Stimulated activated naive CD8-positive, alpha-beta T cell treated with anti-CD3 and anti-CD28 coated beads, Interleukin-15, Interleukin-2, amounts not matched to agents 100 U/mL and 50 U/mL, for 24 hours (primary cell): ENCODE measurements around the gene ASPRV1.
A peak's percentile ranks its signal among the peaks of the same experiment; 100 is the strongest.
"Not testable (repeated sequence)": the region's sequence is repeated elsewhere in the genome, so short reads cannot be mapped to it uniquely, and the experiment has no call there.

Experiments
- ATAC-seq: fragments of 150-1000 bp; cut with Tn5 transposase; one replicate; pipeline ENCODE4 v1.10.0; 2021
- DNase-seq: peaks from one replicate; pipeline ENCODE4 v3.0.0; 2021

ASPRV1 gene

DNA sequence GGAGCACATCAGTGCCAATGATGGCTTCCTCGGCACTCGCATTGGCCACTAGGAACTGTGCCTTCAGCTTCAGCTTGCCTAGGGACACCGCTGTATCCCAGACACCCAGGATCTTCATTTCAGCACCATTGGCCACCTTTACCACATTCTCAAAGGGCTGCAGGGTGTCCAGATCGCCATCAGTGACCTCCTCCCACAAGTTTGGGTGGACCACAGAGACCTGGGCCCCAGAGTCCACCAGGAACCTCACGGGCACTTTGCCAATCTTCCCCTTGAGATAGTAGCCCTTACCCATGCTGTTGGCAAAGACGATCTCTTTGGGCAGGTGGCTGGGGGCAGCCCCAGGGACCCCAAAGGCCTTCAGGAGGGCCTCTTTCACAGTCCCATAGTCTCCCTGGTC, 610 bp downstream of the ASPRV1 start:
- ATAC-seq (no peak), DNase-seq (no peak)

DNA sequence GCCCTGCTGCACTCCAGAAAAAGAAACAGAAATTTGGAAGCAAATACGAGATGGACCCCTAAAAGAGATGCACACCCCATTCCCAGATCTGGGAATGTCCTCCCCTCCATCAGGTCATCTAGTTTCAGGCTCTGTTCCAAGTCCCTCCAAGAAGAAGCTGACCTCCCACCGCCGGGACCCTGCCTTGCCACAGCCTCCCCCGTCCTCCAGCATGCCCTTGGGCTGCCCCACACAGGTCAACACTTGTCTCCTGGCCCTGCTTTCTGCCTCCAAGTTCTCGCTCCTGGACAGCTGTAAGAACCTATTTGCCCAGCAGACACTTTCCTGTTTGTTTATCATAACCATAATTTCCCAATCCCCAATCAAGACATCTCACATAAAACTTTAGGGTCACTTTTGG, 2.0 kb downstream of the ASPRV1 start:
- DNase-seq (no peak), ATAC-seq (no peak)

DNA sequence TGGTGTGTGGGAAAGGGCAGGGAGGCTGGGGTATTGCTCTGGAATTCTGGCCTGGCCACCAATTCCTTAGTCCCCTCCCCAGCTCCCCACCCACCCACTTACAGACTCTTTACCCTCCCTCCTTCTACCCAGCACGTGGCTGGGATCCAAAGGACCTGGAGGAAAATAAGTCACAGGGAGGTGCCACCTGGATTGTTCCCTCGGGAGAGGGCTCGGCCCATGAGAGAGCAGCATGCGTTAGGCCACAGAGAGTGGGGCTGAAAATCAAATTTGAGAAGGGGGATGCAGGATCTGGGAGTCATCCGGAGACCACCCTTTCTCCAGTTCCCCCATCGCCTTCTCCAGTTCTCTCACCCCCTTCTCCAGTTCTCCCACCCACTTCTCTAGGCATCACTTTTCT, 3.0 kb downstream of the ASPRV1 start:
- no peak for DNase-seq
- no peak for ATAC-seq

DNA sequence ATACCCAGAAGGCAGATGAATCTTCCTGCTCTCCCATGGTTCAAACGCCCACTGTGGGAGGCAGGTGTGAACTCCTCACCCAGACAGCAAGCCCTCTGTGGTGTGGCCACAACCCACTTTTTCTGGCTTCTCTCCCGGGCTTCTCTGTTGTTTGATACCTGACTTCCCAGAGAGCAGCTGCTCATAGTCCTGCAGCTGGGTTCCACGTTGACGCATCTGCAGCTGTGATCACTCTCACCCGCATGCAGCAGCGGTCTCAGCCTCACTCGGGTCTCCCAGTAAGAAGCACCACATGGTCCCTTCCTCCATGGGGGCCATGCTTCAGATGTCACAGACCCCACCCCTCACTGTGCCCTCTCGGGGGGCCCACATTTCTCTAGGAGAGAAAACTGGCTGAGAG, 3.5 kb downstream of the ASPRV1 start:
- DNase-seq (no peak), ATAC-seq (no peak)

DNA sequence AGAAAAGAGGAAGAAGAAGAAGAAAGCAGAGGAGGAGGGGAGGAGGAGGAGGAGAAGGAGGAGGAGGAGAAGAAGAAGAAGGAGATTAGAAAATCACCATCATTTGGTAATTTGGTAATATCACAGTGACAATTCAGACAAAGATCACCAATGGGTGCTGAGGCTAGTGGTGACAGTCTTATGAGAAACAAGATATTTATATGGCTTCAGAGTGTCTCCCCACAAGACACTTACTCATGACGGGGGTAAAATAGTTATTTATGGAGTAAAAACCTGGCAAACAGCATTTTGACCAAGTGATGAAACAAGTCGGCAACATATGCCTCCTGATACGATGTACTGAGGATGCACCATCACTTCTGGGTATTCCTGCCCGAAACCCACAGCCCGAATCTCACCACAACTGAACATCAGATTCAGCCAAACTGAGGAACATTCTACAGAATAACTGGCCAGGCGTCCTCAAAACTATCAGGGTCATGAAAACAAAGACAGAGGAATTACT, 4.9 kb downstream of the ASPRV1 start:
- DNase-seq (no peak), ATAC-seq (no peak)

DNA sequence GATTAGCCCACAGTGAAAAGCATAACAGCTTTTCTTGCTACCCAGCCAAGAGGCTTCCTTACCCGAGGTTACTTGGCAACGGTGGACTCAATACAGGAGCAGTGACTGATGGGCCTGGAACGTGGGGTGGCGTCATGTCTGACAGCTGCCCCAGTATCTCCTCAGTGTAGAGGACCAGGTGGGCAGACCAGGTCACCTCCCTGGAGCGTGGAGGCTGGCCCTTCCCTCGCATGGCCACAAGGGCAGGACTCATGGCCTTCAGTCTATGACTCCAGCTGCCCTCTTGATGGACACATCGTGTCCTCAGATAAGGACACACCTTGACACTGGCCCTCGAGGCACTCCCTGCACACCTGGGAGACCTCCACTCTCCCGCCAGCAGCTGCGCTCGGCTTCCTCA, 6.4 kb downstream of the ASPRV1 start:
- DNase-seq (no peak), ATAC-seq (no peak)

DNA sequence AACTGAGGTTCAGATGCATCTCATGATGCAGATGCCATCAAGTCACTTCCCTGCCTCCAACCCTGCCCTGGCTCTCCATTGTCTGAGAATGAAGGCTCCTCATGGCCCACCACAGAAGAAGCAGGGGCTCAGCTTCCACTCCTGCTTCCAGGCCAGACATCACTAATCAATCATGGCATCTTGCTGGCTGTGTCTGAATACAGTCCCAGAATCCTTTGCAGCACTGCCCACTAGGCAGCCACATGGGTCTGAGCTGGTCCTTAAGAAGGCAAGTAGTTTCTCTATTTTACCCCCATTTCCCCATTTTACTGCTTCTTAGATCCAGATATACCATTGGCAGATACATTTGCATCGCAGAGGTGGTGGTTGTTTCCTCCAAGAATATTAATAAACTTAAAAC, 7.3 kb downstream of the ASPRV1 start:
- ATAC-seq (no peak), DNase-seq (no peak)

DNA sequence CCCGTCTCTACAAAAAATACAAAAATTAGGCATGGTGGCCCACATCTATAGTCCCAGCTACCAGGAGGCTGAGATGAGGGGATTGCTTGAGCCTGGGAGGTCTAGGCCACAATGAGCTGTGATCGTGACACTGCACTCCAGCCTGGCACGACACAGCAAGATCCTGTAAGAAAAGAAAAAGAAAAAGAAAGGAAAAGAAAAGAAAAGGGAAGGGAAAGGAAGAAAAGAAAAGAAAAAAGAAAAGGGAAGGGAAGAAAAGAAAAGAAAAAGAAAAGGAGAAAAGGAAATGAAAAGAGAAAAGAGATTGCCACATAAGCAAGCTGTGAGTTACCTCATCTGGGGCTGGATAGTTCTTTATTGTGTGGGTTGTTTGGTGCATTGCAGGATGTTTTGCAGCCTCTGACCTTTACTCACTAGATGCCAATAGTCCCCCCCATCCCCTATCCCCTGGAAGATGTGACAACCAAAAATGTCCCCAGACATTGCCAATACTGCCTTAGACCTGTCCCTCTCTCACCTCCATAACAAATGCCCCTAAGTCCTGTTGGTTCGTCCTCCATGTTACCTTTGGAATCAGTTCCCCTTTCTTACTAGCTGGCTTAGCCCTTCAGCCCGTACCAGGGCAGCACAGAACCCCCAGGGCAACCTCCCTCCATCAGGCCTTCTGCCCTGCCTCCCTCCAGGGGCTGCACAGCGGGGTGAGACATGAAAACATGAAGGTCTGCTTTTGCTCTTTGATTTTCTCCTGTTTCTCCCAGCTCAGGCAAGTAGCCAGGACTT, 8.9 kb downstream of the ASPRV1 start:
- DNase-seq (no peak), ATAC-seq (no peak)

DNA sequence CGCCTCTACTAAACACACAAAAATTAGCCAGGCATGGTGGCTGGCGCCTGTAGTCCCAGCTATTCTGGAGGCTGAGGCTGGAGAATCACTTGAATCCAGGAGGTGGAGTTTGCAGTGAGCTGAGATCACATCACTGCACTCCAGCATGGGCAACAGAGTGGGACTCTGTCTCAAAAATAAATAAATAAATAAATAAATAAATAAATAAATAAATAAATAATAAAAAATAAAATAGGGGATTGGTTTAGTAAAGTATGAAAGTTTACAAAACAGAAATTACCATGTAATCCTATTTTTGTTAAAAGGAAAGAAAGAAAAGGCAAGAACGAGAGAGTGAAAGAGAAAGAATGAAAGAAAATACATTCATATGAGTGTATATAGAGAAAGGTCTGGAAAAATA, 10.8 kb downstream of the ASPRV1 start:
- ATAC-seq, DNase-seq: not testable (repeated sequence)

DNA sequence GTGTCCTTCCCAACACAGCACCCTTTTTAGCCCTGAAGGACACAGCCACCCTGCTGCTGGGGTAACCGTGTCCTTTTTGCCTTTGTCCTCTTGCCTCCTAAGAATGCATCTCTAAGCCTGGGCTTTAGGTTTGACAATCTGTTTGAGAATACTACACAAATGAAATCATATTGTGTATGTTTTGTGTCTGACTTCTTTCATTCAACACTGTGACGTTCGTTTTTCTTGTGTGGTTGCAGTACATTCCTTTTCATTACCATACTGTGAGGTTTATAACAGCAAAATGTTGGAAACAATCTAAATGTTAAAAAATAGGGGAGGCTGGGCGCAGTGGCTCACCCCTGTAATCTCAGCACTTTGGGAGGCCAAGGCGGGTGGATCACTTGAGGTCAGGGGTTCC, 11.2 kb downstream of the ASPRV1 start:
- DNase-seq (no peak), ATAC-seq (no peak)

DNA sequence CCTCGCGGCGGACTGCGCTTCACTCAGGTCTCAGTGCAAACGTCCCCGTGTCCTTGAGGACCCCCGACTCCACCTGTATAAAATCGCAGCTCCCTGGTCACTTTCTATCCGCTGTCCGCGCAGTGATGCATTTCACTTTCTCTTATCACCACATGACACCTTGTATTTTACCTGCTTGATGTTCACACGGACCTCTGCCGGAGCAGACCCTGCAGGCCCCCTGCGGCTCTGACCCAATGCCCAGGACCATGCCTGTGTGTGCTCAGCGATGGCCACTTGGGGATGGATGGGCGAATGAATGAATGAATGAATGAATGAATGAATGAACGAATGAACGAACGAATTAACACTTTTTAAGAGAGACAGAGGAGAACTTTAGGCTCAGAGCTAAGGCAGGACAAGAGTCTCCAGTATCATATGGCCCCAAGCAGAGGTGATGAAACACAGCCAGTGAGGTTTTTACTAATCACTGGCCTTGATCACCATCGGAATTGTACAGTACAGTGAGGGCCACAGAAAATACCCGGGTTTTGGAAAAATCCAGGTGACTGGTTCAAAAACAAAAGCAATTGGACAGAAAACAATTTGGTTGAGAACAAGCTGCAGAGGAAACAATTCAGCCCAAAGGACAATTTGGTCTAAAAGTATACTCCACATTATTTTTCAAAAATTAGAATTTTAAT, 12.3 kb downstream of the ASPRV1 start:
- ATAC-seq (no peak), DNase-seq (no peak)

DNA sequence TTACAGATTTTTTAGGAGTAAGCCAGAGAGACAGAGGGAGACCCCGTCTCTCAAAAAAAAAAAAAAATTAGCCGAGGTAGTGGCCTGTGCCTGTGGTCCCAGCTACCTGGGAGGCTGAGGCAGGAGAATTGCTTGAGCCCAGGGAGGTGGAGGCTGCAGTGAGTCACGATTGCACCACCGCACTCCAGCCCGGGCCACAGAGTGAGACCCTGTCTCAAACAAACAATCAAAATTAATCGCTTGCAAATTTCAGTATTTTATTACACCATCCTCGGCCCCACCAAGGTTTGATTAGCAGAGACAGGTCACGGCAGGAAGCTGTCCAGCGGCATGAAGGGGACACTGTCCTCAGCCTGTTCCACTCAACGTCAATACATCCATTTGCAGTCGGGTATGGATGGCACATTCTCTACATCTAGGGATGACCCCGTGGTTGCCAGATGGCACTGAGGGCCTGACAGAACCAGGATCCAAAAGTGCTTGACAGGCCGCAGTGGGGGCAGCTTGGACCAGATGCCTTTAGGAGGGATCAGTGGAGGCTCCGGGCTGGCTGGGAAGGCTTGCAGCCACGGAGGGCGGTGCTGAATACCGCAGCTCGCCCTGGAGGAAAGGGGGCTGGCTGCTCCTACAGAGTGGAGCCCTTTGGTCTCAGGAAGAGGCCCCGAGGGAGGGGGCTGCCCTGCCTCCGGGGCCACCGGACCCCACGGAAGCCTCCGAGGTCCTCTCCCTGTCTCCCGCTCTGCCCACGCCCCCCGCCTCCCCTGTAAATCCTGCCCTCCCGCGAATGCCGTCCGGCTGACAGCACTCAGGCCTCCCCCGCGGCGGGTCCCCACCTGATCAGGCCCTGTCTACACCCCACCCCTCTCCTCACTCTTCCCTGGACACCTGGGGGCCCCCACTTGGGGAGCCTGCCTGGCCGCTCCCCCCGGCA, 13.1 kb downstream of the ASPRV1 start:
- DNase-seq, result no peak

DNA sequence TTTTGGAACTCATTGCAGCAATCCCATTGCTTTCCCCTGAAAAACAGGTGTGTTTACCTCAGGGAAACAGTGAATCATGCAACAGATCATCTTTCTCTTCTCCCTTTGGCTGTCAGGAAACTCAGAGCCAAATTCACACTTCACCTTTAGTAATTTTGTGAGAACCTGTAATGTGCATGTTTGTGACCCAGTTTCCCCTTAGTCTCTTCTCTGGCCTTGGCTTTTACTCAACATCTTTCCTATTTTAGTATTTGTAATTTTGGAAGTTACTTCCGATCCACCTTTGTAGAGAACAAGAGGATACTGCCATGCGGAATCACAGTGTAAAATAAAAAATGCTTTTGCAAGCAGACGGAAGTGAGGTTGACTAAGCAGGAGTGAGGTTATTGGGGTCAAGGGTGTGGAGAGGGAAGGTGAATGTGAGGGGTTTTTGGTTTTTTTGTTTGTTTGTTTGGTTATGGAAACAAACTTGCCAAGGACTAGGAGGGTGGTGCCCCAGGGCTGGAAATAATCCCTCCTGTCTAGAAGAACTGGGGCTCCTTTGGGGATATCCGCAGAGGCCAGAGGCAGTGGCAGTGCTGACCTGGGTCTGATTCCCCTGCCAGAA, 14.0 kb downstream of the ASPRV1 start:
- DNase-seq (no peak), ATAC-seq (no peak)

More for the DNA sequence above, 13.1 kb downstream of the ASPRV1 start:
- ATAC-seq, result no peak

DNA sequence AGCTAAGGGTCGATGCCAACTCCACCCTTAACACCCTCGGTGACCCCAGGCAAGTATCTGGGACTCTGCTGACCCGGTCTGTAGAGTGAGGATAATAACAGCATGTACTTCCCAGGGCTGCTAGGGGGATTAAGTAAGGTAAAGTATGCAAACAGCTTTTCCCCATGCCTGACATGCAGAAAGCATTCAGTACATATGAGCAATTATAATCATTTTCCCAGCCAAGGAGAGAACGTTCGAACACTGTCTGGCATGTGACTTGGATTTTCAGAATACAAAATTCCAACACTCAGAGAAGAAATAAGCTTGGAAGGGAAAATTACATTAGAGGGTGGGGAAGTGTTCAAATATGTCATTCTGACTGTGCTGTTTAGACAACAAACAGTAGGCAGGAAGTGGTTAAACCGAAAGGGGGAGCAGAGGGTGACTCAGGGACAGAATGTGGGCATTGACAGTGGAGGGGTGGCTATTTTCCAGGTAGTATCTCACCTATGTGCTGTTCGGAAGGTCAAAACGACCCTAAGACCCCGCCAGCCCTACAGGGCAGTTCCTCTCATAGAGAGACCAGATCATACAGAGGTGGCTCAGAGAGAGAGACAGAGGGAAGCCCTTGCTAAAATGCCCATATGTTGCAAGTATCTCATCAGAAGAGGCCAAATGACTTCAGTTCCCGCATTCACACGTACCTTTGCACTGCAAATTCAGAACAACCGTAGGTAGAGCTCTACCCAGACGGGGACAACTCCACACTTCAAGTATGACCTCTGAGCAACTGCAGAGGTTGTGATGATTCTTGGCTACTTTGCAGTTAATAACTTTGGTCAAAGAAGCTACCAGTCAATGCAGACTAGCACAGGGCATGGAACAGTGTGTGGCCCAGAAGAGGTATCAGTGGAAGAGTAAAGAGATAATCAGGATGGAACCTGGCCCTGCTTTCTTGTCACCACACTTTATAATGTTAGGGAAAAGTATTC, 14.8 kb downstream of the ASPRV1 start:
- DNase-seq (peak; percentile 31), ATAC-seq (peak; percentile 80)

DNA sequence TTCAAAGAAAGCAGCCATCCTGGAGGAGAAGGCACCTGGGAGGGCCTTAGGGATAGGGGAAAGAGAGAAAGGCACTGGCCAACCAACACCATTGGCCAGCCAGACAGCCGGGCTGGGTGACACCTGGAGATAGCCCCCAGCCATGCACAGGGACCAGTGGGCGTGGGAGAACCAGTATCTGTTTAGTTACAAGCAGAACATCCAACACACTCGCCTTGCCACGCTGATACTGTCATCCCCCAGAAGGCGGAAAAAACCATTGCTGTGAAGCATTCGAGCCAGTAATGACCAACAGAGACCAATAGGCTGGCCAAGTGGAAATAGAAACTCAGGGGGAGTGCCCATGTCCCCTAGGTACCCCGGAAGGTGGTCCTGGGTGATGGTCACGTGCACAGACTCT, 15.5 kb downstream of the ASPRV1 start:
- DNase-seq (no peak), ATAC-seq (no peak)

DNA sequence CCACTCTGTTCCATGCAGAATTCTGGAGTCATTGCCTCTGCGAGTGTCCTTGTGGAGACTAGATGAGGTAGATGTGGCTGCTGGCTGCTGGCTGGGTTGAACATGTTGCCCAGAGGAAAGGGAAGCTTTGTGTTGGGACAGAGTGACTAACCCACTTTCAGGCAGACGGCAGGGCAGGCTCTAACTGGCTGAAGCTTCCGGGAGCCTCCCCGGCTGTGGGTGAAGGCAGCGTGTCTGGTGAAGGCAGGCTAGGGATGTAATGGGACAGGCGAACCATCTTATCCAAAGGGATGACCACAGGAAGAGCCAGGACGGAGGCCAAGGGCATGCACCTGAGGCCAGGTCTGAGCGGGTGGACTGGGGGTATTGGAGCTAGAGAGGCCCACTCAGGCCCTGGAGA, 16.0 kb downstream of the ASPRV1 start:
- DNase-seq, result no peak
- no peak for ATAC-seq

DNA sequence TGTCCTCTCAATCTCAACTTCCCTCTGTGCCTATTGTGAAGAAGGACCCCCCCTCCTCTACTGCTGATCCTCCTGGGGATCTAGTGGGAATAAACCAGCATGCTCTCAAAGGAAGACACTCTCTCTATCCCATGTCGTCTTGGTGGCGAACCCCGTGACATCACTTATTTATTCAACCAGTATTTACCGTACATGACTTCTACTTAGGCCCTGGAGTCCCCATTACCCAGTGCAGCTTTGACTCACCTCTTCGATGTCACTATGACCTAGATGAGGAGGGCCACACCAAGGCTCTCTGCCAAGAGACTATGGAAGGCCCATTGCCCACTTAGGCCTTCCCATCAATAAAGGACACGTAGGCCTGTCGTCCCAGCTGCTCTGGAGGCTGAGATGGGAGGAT, 16.7 kb downstream of the ASPRV1 start:
- DNase-seq, result no peak
- ATAC-seq, result no peak

DNA sequence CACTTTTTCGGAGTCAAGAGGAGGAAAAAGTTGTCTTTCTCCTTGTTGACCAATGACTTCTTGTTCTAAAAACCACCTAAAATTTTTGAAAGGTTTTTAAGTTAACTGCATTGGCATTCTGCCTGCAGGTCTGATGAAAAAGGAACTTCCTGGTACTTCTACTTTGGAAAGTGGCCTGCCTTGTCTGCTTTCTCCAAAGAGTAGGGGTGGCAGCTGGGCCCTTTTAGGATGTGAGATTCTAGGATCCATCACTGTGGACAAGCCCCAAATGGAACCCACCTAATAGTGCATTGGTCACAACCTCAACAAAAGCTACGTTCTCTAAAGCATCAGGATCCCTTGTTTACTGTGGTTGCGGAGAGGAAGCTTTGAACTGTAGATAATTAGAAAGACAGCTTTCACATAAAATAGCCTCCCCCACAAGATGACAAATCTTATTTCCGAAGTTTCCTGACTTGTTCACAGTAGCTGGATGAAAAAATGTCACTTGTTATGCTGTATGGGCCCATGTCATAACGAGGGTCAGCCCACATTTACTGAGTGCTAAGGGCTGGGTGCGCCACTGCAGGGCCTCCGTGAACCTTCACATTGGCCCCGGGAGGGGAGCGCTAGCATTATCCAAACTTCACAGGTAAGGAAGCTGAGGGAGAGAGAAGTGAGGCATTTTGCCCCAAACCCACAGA, 17.4 kb downstream of the ASPRV1 start:
- no peak for ATAC-seq
- DNase-seq, result no peak

DNA sequence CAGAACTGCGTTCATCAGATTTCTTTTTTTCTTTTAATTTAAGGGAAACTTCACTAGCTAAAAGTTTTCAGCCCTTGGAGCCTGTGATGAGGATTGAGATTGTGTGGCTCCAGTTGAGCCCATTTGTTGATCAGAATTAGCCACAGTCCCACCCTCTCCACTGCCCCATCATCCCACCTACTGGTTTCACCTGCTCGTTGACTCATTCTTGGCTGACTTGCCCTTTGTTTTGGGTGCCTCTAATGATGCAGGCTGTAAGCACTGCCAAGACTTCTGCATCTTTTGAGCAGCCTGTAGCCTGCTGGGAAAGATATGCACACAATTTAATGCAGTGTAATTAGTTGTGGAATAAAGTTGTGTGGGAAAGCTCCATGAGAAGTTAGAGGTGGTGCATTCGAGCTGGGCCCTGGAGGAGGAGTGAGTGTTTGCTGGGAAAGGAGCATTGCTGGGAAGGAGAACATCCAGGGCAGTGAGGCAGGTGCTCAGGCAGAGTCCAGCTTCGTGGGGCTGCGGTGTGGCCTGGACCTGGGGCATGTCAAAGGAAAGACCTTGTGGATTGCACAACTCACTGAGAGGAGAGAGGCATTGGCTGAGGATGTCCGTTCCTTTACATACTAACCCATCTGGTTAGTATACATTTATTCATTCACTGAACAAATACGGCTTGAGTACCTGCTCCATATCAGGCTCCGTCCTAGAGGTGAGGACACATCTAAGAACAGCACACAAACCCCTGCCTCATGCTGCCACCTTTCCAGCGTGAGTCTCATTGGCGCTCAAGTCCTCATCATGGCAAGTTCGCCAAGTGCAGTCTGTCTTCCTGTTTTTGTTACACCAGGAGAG, 18.2 kb downstream of the ASPRV1 start:
- no peak for ATAC-seq
- DNase-seq, result no peak
